Activated CD8-positive, alpha-beta T cell treated with anti-CD3 and anti-CD28 coated beads for 36 hours (primary cell): ENCODE data around the gene PLXNC1. TPM values are rescaled to one million over a fixed set of nuclear protein-coding genes. Genes with fewer than 3 reads are reported as not detected.

Experiments
- ATAC-seq: fragments of 200-7000 bp; cut with Tn5 transposase; one replicate; pipeline ENCODE4 v1.10.0; 2021; ENCODE audit warnings: mild to moderate bottlenecking, moderate library complexity
- CTCF ChIA-PET: fragments of 350-600 bp; sonication (Branson Sonifier 250); formaldehyde crosslinking; loops from one replicate; lab custom pipeline; 2021; ENCODE audit warnings: antibody characterized with exemption; lab: Charles Lee
- POLR2A ChIA-PET: fragments of 350-600 bp; sonication (Branson Sonifier 250); formaldehyde crosslinking; loops from one replicate; lab custom pipeline; 2021; ENCODE audit warnings: antibody characterized with exemption; lab: Charles Lee
- DNase-seq: peaks from one replicate; pipeline ENCODE4 v3.0.0-alpha.2; 2020
- H3K27ac Mint-ChIP-seq: one replicate; pipeline ENCODE4 v1.8.0; 2021; ENCODE audit warnings: mild to moderate bottlenecking, mixed read lengths
- H3K27me3 Mint-ChIP-seq: one replicate; pipeline ENCODE4 v1.8.0; 2021; ENCODE audit warnings: mixed read lengths
- H3K36me3 Mint-ChIP-seq: one replicate; pipeline ENCODE4 v1.8.0; 2021; ENCODE audit warnings: low read depth, mixed read lengths
- H3K4me1 Mint-ChIP-seq: one replicate; pipeline ENCODE4 v1.8.0; 2021; ENCODE audit warnings: low read depth, mixed read lengths
- H3K4me3 Mint-ChIP-seq: one replicate; pipeline ENCODE4 v1.8.0; 2021; ENCODE audit warnings: mild to moderate bottlenecking, moderate library complexity, mixed read lengths
- H3K9me3 Mint-ChIP-seq: one replicate; pipeline ENCODE4 v1.8.0; 2021; ENCODE audit warnings: mixed read lengths
- intact Hi-C: fragments of 100-400 bp; cut with micrococcal nuclease; formaldehyde crosslinking; loops from one replicate; pipeline ENCODE4 v1.10.0; 2022
- total RNA-seq, 2 experiments: library from RNA; stranded (reverse); gene quantifications; one replicate each; pipeline ENCODE4 v1.2.3, GENCODE V29; 2021
- TF ChIP-seq, protein P1 (sequence below): fragments of 200-600 bp; IDR thresholded peaks from one replicate; pipeline ENCODE4 v1.8.0; 2022; ENCODE audit warnings: antibody characterized with exemption, mild to moderate bottlenecking

The PLXNC1 gene
- total RNA-seq, 2 experiments from 2014 or later: 8.8 to 9.5 TPM

DNA sequence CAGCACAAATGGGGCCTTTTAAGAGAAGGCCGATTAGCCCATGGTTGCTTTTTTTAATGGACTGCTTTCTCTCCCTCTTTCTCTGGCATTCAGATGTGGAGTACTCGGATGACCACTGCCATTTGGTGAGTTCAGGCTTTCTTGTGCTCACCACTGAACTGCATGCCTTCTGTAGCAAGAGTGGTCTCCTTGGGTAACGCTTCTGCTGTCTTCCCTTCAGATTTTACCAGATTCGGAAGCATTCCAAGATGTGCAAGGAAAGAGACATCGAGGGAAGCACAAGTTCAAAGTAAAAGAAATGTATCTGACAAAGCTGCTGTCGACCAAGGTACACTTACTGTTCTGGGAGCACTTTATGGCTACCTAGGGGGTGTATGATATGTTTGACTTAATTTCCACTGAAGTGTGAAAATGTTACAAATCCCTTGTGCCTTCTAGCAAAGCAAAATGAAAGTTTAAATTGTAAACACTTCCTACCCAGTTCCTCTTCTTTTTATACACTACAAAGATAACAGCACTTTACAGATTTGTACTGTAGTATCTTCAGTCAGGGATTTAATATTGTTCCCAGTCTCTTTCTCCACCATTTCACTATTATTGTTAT, 148.8 kb downstream of the PLXNC1 start:
- ChIA-PET CTCF (interaction anchor here (1.6 kb wide), 1 partner anchor 10 kb away, joined by 3 read pairs; no protein-coding TSS in a partner anchor), POLR2A (interaction anchor here (0.7 kb wide), 1 partner anchor 109 kb away, joined by 3 read pairs; no protein-coding TSS in a partner anchor)
- ATAC-seq: no peak
- intact Hi-C loops: no loop called here
- H3K4me3 Mint-ChIP-seq: no peak overlapping the region
- DNase-seq: no peak
- peaks cover 50% of the 10 kb centered on the region for H3K36me3 Mint-ChIP-seq
- H3K27ac Mint-ChIP-seq: no peak overlapping the region
- TF ChIP-seq, protein P1, sequence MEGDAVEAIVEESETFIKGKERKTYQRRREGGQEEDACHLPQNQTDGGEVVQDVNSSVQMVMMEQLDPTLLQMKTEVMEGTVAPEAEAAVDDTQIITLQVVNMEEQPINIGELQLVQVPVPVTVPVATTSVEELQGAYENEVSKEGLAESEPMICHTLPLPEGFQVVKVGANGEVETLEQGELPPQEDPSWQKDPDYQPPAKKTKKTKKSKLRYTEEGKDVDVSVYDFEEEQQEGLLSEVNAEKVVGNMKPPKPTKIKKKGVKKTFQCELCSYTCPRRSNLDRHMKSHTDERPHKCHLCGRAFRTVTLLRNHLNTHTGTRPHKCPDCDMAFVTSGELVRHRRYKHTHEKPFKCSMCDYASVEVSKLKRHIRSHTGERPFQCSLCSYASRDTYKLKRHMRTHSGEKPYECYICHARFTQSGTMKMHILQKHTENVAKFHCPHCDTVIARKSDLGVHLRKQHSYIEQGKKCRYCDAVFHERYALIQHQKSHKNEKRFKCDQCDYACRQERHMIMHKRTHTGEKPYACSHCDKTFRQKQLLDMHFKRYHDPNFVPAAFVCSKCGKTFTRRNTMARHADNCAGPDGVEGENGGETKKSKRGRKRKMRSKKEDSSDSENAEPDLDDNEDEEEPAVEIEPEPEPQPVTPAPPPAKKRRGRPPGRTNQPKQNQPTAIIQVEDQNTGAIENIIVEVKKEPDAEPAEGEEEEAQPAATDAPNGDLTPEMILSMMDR: no peak
- H3K9me3 Mint-ChIP-seq: no peaks in the 10 kb centered on the region
- no peaks in the 10 kb centered on the region for H3K27me3 Mint-ChIP-seq
- H3K4me1 Mint-ChIP-seq: peaks cover 3% of the 10 kb centered on the region

DNA sequence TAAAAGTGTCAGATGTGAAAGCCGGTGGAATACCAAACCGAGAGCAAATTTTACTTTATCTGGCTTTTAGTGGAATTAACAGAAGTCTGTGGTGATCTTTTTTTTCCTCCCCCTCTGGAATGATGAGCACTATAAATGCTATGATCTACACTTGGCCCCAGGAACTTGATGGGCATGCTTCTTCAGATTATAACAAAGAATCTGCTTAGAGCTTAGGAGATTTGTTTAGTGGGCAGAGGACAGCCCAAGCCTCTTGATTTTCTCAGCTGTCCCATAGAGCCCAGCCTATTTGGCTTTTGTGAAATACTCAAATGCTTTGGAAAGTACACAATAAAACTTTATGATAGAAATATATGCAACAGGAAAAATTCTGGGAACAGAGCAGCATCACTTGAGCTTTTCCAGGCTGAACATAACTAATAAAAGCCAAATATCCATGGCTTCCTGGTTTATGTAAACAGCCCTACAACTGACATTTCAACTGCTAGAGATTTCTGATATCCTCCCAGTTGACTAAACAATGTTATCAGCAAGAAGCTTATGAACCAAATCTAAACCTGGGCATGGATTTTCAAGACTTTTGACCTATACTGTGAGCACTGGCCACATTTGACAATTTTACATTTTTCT, 149.6 kb downstream of the PLXNC1 start:
- DNase-seq (no peak), ATAC-seq (no peak)
- ChIA-PET POLR2A (no interaction called here), CTCF (interaction anchor here (1.6 kb wide), 1 partner anchor 11 kb away, joined by 3 read pairs; no protein-coding TSS in a partner anchor)
- intact Hi-C loops: no loop called here
- H3K36me3 Mint-ChIP-seq: peaks cover 56% of the 10 kb centered on the region
- H3K4me3 Mint-ChIP-seq: no peak overlapping the region
- no peaks in the 10 kb centered on the region for H3K9me3 Mint-ChIP-seq
- H3K4me1 Mint-ChIP-seq: peaks cover 3% of the 10 kb centered on the region
- H3K27me3 Mint-ChIP-seq: no peaks in the 10 kb centered on the region
- H3K27ac Mint-ChIP-seq: no peak overlapping the region
- TF ChIP-seq, protein P1: no peak

DNA sequence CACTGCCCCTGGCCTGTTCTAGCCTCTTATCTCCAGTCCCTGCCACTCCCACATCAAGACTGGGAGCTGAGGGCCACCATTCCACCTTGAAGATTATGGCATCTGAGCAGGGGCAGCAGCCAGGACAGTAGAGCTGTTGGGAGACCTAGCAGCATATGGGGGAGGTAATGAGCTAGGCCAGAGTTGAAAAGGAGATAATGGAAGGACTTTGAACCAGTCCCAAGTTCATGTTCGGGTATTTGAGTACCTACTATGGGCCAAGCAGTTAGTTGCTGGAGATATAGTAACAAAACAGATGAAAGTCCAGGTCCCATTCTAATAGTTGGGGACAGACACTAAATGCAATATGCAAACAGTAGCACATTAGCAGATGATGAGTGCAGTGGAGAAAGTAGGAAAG, 151.5 kb downstream of the PLXNC1 start:
- Mint-ChIP-seq H3K36me3 (peaks cover 65% of the 10 kb centered on the region), H3K4me1 (peaks cover 18% of the 10 kb centered on the region), H3K27ac (no peak overlapping the region), H3K9me3 (no peaks in the 10 kb centered on the region), H3K27me3 (no peaks in the 10 kb centered on the region), H3K4me3 (no peak overlapping the region)
- TF ChIP-seq, protein P1: no peak
- intact Hi-C loops: loop anchor here (10.0 kb wide), 1 partner anchor 225 kb away; no protein-coding TSS in a partner anchor
- ChIA-PET POLR2A (interaction anchor here (1.3 kb wide), 1 partner anchor 91 kb away, joined by 3 read pairs; no protein-coding TSS in a partner anchor), CTCF (no interaction called here)
- ATAC-seq (no peak), DNase-seq (no peak)

DNA sequence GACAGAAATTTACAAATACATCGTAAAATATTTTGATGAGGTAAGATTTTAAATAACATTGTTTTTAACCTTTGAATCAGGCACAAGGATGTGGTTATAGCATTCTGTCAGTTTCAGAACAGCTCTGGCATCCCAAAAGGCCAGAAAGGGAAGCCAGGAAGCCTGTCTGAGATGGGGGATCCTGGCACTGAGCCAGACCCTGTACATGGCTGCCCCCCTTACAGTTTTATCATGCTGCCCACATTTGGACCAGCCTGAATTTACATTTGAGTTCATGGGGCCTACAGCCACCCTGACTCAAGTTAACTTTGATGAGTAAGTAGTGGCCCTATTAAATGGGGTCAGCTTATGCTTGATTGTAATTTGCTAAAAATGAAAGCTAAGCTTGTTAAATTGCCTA, 155.6 kb downstream of the PLXNC1 start:
- H3K4me1 Mint-ChIP-seq: peaks cover 43% of the 10 kb centered on the region
- H3K36me3 Mint-ChIP-seq: peaks cover 76% of the 10 kb centered on the region
- H3K27me3 Mint-ChIP-seq: peaks cover 1% of the 10 kb centered on the region
- DNase-seq: peak; percentile 18
- no peak for ATAC-seq
- no peaks in the 10 kb centered on the region for H3K9me3 Mint-ChIP-seq
- H3K27ac Mint-ChIP-seq: no peak overlapping the region
- no peak overlapping the region for H3K4me3 Mint-ChIP-seq
- POLR2A ChIA-PET: interaction anchor here (0.9 kb wide), 1 partner anchor 34 kb away, joined by 3 read pairs; no protein-coding TSS in a partner anchor
- CTCF ChIA-PET: interaction anchor here (1.0 to 2.6 kb wide), 4 partner anchors 35 to 169 kb away, joined by 3 to 9 read pairs (median 3); no protein-coding TSS in a partner anchor
- TF ChIP-seq, protein P1: no peak
- intact Hi-C loops: loop anchor here (2.0 to 10.0 kb wide), 2 partner anchors 155 to 221 kb away; partner anchors contain the start of gene CEP83
